ENCODE measurements around the gene EEF1A2.

Gene EEF1A2

GRCh38 chr20:63469019-63469712, 29.7 kb downstream of the EEF1A2 start:
- H4K20me1 ChIP-seq (ENCODE audit: control insufficient read depth, insufficient read depth, low read depth, low read length) = no peaks in the 10 kb centered on the region
- H3K36me3 ChIP-seq (ENCODE audit: control insufficient read depth, low read length) = no peaks in the 10 kb centered on the region
- H3K4me1 ChIP-seq (ENCODE audit: control insufficient read depth, low read length) = no peaks in the 10 kb centered on the region
- H3K4me3 ChIP-seq (ENCODE audit: low read length) = no peak overlapping the region
- no peaks in the 10 kb centered on the region for H3K79me2 ChIP-seq (ENCODE audit: control insufficient read depth, low read length)
- no peaks in the 10 kb centered on the region for H3K9me2 ChIP-seq (replicated peaks; ENCODE audit: control insufficient read depth, low read length)
- H3K27me3 ChIP-seq (ENCODE audit: control insufficient read depth, low read length) = peaks cover 11% of the 10 kb centered on the region
- no peaks in the 10 kb centered on the region for H3K9me3 ChIP-seq (ENCODE audit: control insufficient read depth, insufficient read depth, low read length)
- no peak overlapping the region for H3K27ac ChIP-seq (ENCODE audit: low read depth, low read length)
- no peak for TF ChIP-seq CTCF (IDR thresholded peaks at IDR 0.05; ENCODE audit: low read depth, low read length, poor library complexity, severe bottlenecking)
- TF ChIP-seq EZH2phosphoT487 (IDR thresholded peaks at IDR 0.05; ENCODE audit: borderline replicate concordance, low read length) = no peak
- H3K4me2 ChIP-seq (ENCODE audit: low read length) = no peak overlapping the region
- H3F3A ChIP-seq (ENCODE audit: control insufficient read depth, insufficient read depth) = no peaks in the 10 kb centered on the region

GRCh38 chr20:63468421-63468820, 30.5 kb downstream of the EEF1A2 start:
- no peaks in the 10 kb centered on the region for H3K9me2 ChIP-seq (replicated peaks; ENCODE audit: control insufficient read depth, low read length)
- H3K4me2 ChIP-seq (ENCODE audit: low read length) = no peak overlapping the region
- no peaks in the 10 kb centered on the region for H3F3A ChIP-seq (ENCODE audit: control insufficient read depth, insufficient read depth)
- H4K20me1 ChIP-seq (ENCODE audit: control insufficient read depth, insufficient read depth, low read depth, low read length) = no peaks in the 10 kb centered on the region
- no peaks in the 10 kb centered on the region for H3K9me3 ChIP-seq (ENCODE audit: control insufficient read depth, insufficient read depth, low read length)
- H3K27me3 ChIP-seq (ENCODE audit: control insufficient read depth, low read length) = peaks cover 4% of the 10 kb centered on the region
- no peaks in the 10 kb centered on the region for H3K79me2 ChIP-seq (ENCODE audit: control insufficient read depth, low read length)
- H3K27ac ChIP-seq (ENCODE audit: low read depth, low read length) = no peak overlapping the region
- H3K4me1 ChIP-seq (ENCODE audit: control insufficient read depth, low read length) = no peaks in the 10 kb centered on the region
- H3K36me3 ChIP-seq (ENCODE audit: control insufficient read depth, low read length) = no peaks in the 10 kb centered on the region
- H3K4me3 ChIP-seq (ENCODE audit: low read length) = no peak overlapping the region
- TF ChIP-seq EZH2phosphoT487 (IDR thresholded peaks at IDR 0.05; ENCODE audit: borderline replicate concordance, low read length) = no peak
- TF ChIP-seq CTCF (IDR thresholded peaks at IDR 0.05; ENCODE audit: low read depth, low read length, poor library complexity, severe bottlenecking) = no peak

- no peaks in the 10 kb centered on the region for H4K20me1 ChIP-seq (ENCODE audit: control insufficient read depth, insufficient read depth, low read depth, low read length)
- TF ChIP-seq EZH2phosphoT487 (IDR thresholded peaks at IDR 0.05; ENCODE audit: borderline replicate concordance, low read length) (no peak), CTCF (IDR thresholded peaks at IDR 0.05; ENCODE audit: low read depth, low read length, poor library complexity, severe bottlenecking) (no peak)
- no peaks in the 10 kb centered on the region for H3K79me2 ChIP-seq (ENCODE audit: control insufficient read depth, low read length)
- no peaks in the 10 kb centered on the region for H3K36me3 ChIP-seq (ENCODE audit: control insufficient read depth, low read length)
- H3K27ac ChIP-seq (ENCODE audit: low read depth, low read length) = no peak overlapping the region
- no peak overlapping the region for H3K4me3 ChIP-seq (ENCODE audit: low read length)
- no peaks in the 10 kb centered on the region for H3K4me1 ChIP-seq (ENCODE audit: control insufficient read depth, low read length)
- H3K27me3 ChIP-seq (ENCODE audit: control insufficient read depth, low read length) = no peaks in the 10 kb centered on the region
- no peaks in the 10 kb centered on the region for H3K9me3 ChIP-seq (ENCODE audit: control insufficient read depth, insufficient read depth, low read length)
- H3K9me2 ChIP-seq (replicated peaks; ENCODE audit: control insufficient read depth, low read length) = no peaks in the 10 kb centered on the region
- H3K4me2 ChIP-seq (ENCODE audit: low read length) = no peak overlapping the region
- H3F3A ChIP-seq (ENCODE audit: control insufficient read depth, insufficient read depth) = no peaks in the 10 kb centered on the region
Observed at GRCh38 chr20:63467294-63468083, 31.4 kb downstream of the EEF1A2 start.
